HG02642 (cell line): ENCODE measurements around the gene ADAMTSL4.

Experiments used
- ATAC-seq: cut with Tn5 transposase; IDR thresholded peaks from one replicate; pipeline ENCODE4 v1.9.1; 2021; ENCODE audit warnings: mild to moderate bottlenecking; ENCODE audit not compliant: unreplicated experiment, poor library complexity

The ADAMTSL4 gene

DNA sequence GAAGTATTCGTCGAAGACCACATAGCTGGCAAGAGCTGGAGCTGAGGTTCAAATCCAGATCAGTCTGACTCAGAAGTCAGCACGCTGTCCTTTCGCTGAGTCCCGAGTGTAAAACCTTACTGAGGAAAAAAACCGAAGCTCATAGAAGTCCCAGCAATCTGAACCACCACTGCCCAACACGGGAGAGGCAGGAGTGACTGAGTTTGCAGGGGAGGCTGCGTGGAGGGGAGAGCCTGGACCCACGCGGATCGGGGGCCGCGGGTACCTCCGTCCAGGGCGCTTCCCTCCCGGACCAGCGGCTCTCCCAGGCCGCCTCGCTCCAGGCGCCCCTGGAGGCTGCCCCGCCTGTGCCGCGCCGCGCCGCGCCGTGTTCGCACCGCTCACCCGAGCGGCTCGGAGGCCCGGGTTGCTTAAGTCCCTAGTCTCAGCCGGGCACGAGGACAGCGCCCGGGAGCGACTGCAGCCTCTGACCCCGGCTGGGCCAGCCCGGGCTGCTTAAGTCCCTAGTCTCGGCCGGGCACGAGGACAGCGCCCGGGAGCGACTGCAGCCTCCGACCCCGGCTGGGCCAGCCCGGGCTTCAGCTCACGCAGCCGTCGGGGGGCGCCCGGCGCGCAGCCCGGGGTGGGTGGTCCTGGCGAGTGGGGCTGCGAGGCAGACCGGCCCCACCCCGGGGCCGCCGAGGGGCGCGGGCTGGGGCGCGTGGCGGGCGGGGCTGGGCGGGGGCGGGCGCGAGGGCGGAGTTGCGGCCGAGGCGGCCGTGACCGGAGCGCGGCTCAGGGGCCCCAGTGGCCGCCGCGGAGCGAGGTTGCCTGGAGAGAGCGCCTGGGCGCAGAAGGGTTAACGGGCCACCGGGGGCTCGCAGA is at the start of gene ADAMTSL4:
ADAMTSL4 (plus strand) TSS at position 777 of the 864 bp plus-strand sequence. CDS start 2,881 bp downstream, outside the sequence.
- ATAC-seq = peak; percentile 50

DNA sequence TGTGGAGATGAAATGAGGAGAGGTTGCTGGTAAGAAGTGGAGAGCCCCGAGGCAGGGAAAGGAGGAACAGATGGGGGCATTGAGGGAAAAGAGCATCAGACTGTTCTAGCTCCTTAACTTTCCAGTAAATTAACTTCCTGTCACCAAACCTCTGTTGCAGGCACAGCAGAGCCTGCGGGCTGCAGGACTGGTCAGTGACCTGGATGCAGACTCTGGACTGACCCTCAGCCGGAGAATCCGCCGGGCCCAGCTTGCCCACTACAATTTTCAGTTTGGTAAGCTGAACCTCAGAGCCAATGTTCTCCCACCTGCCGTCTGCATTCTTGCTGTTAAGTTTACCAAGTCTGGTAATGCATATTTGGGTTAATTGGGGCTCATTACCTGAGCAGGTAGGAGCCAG is 43.8 kb upstream of the ADAMTSL4 start:
- ATAC-seq = no peak

DNA sequence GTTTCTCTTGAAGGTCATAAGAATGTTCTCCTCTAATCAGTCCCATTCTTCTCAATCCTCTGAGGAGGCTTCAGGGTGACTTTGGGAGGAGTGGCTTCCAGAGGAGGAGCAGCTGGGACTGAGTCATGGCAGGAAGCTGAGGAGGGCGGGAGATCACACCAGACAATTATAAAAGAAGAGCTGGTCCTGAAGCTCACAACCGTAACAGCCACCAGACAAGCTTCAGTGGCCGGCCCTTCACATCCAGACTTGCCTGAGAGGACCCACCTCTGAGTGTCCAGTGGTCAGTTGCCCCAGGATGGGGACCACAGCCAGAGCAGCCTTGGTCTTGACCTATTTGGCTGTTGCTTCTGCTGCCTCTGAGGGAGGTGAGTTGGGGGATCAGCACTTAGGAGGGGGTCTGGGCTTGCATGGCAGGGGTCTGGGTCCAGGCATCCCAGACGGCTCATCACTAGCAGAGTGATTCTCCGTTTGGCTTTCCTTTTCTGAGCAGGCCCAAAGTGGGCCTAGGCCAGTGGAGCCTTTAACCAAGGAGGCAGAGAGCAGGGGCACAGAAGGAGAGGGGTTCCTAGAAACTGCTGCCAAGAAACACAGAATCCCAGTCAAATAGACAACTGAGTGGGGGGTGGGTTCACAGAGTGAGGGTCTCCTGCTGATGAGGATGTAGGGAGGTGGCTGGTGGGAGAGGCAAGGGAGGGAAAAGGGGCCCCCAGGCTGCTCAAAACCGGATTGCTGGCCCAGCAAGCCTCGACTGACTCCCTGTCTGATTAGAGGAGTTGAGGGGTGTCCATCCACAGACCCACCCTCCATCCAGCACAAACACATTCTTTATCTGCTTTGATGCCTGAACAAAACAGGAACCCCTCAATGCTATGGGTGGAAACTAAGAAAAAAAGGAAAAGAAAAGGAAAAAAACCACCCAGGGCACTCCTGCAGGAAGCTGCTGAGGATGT is 41.0 kb upstream of the ADAMTSL4 start, which contains the start of gene ECM1:
ECM1 (plus strand) TSS at position 198 of the 953 bp plus-strand sequence; CDS start at position 299, 101 bp downstream.
- ATAC-seq = no peak

DNA sequence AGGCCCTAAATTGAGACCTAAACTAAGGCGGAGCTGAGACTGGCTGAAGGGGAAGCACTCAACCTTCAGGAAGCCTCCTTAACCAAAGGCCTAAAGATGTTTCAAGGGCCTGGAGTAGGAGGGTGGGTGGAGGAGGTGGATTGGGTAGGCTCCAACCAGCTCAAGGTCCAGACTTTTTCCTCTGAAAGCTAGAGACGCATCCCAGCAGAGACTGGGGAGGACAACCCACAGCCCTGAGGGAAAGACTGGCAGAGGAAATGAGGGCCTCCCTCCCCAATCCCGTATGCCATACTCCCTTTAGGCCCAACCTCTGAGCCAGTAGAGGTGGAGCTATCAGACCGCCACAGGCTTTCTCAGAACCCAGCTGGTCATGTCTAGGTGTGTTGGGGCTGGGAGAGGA is 40.2 kb upstream of the ADAMTSL4 start:
- ATAC-seq = no peak

DNA sequence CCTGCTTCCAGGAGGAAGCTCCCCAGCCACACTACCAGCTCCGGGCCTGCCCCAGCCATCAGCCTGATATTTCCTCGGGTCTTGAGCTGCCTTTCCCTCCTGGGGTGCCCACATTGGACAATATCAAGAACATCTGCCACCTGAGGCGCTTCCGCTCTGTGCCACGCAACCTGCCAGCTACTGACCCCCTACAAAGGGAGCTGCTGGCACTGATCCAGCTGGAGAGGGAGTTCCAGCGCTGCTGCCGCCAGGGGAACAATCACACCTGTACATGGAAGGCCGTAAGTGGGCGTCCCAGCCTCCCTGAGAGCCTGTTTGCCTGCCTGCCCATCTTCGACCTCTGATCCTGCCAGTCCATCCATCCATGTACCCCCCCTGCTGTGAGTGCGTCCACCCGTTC is 37.7 kb upstream of the ADAMTSL4 start:
- ATAC-seq = no peak

DNA sequence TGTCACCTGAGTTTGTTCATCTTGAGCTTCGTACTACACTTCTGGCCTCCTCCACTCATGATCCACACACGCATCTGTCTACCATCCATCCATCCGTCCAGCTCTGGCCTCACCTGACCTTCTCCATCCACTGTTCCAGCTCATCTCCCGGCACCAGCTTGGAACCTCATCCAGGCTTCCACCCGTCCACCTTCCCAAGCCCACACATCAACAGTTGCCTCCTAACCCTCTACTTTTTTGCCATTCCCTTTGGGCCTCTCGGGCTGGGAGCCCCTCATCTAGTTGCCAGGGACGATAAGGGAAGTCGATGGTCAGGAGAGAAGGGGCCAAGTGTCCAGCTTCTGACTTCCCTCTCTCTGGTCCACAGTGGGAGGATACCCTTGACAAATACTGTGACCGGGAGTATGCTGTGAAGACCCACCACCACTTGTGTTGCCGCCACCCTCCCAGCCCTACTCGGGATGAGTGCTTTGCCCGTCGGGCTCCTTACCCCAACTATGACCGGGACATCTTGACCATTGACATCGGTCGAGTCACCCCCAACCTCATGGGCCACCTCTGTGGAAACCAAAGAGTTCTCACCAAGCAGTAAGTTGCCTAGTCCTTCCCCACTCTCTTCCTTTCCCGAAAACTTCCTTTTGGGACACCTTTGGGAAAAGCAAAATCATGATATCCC is 37.1 kb upstream of the ADAMTSL4 start:
- no peak for ATAC-seq

DNA sequence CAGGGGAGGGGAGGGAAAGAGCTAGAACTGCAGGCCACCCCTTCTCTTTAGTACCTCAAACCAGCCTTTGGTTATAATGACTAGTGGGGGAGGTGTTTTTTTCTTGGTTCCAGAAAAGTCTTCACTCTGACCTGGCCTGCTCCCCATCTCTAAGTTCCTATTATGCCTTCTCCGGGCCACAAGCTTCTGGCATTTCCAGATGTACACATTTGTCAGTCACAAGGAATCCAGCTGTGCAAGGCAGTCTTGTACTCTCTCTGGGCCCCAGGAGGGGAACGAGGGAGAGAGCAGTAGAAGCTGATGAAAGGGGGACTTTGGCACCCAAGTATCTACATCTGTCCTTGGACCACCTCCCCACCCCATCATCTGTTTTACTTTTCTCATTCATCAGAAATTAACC is 36.4 kb upstream of the ADAMTSL4 start:
- no peak for ATAC-seq

DNA sequence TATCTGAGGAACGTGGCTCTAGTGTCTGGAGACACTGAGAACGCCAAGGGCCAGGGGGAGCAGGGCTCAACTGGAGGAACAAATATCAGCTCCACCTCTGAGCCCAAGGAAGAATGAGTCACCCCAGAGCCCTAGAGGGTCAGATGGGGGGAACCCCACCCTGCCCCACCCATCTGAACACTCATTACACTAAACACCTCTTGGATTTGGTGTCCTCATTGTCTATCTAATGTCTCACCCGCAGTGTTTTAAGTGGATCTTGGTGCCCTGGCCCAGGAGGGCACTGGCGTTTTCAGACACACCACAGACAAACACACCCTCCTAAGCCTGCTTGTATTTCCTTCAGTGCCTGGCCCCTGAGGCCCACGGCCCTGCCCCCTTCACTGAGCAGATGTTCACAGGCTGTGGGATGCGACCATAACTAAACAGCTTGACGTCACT is 35.8 kb upstream of the ADAMTSL4 start:
- ATAC-seq = no peak

DNA sequence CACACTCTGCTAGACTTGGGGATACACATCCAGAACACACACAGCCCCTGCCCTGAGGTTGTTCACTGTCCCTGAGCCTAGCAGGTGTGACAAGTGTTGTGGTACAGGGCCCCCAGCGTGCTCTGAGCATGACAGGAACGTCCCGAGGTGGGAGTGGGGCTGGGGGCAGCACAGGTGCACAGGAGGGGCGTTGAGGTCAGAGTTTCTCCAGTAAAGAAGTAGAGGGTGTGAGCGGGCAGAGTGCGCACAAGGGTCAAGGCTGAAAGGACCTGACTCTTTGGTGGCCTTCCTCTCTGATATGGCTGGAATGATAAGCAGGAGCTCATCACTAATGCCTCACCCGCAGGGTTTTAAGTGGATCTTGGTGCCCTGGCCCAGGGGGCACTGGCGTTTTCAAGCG is 34.9 kb upstream of the ADAMTSL4 start:
- no peak for ATAC-seq

DNA sequence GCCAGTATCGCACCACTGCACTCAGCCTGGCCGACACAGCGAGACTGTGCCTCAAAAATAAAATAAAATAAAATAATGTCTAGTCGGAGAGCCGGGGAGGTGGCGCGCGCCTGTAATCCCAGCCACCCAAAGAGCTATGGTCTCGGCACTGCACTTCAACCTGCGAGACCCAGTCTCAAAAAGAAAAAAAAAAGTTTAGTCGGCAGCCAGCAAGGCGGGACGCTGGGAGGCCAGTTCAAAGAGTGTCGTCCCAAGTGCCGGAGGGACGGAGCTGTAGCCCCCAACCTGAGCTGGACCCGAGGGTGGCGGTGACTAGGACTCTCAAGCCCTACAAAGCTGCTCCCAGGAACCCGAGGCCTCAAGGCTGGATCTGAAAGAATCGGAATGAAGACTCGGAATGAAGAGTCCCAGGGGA is 34.3 kb upstream of the ADAMTSL4 start:
- ATAC-seq = no peak

DNA sequence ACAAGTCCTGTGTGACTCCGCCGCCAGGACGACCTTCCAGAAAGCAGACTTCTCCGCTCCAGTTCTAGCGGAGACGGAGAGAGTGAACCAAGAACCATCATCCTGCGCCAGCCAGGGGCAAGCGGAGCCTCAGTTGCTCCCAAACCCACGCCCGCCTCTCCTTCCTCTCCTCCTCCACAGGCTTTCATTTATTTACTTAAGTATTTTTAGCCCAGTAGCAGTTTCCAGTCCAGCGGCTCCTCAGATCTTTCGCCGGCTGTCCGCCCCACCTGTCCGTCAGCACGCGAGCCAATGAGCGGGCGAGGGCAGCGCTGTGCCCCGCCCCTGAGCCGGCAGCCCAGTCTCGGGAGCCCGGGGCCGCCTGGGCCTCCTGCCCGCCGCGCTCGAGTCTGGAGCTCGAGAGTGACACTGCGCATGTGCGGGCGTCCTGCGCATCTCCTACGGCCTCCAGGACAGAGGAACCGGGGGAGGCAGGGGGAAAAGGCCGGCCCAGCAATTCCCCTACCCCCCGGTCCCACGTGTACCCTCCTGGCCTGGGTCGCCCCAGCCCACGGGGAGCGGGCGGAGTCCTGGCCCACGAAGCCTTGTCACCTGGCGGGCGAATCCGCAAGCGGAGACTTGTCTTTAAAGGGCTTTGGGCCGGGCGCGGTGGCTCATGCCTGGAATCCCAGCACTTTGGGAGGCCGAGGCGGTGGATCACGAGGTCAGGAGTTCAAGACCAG is 33.7 kb upstream of the ADAMTSL4 start, which contains the start of gene FALEC:
FALEC (plus strand) TSS at position 425 of the 722 bp plus-strand sequence.
- ATAC-seq = peak; percentile 98

DNA sequence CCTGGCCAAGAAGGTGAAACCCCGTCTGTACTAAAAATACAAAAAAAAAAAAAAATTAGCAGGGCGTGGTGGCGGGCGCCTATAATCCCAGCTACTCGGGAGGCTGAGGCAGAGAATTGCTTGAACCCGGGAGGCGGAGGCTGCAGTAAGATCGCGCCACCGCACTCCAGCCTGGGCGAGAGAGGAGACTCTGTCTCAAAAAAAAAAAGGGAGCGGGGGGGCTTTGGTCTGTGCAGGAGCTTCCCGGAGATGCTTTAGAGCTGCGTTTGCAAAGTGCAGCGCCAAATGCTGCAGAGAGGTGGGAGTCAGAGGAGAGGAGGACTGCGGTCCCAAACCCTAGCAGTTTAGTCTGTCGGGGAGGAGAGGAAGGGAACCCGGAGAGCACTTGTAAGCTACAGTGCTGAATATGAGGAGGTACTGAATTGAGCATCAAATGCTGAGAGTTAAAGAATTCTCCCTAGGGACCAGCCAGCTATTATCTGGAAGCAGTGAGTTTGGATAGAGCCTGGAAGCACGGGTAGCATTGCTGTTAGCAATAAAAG is 33.1 kb upstream of the ADAMTSL4 start:
- ATAC-seq = no peak

DNA sequence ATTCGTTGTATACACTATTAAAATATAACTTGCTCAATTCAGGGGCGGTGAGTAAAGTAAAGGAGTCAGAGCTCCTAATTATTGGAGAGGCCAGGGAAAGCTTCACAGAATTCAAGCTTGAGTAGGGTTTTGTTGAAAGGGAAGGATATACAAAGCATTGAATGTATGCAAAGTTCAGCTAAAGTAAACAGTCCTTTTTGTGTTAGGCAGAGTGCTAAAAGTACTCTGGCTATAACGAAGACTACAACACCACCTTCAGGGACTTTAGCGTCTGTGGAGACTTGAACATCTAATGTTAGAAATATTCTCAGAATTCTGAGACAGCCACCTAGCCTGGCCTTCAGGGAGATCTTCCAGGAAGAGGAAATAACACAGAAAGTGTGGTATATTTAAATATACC is 32.6 kb upstream of the ADAMTSL4 start:
- no peak for ATAC-seq

DNA sequence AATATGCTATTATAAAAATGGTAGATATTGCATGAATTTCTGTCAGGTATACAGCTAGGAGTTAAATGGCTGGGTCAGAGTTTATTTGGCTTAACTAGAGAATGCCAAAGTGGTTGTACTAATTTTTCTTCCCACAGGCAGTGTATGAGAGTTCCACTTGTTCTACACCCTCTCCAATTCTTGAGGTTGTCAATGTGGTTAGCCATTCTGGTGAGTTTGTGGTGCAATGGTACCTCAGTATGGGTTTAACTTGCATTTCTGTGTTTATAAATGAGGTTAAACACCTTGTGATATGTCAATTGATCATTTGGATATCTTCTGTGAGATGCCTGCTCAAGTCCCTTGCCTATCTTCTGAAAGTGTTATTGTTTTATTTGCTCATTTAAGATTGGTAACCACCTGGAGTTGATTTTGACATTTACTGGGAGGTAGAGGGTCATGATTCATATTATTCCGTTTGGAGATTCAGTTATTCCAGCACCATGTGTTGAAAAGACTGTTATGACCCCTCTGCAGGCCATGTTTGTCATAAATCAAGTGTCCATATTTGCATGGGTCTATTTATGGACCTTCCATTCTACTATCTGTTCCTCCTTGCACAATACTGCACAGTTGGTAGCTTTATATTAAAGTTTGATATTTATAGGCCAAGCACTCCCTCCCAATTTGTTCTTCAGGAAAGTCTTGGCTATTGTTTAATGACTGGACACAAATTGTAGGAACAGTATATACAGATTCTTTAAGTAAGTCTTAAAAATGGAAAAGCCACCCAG is 27.8 kb upstream of the ADAMTSL4 start:
- no peak for ATAC-seq

DNA sequence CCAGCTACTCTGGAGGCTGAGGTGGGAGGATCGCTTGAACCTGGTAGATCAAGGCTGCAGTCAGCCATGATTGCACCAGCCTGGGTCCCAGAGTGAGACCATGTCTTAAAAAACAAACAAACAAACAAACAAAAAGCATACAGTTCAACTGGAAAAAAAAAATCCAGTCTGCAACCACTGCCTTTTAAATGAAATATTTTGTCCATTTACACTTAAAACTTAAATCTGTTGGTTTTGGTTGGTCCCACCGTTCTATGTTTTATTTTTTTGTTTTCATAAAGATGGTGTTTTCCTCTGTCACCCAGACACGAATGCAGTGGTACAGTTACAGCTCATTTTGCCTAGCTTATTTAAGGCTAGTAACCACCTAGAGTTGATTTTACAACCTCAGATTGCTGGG is 23.9 kb upstream of the ADAMTSL4 start:
- ATAC-seq = no peak

DNA sequence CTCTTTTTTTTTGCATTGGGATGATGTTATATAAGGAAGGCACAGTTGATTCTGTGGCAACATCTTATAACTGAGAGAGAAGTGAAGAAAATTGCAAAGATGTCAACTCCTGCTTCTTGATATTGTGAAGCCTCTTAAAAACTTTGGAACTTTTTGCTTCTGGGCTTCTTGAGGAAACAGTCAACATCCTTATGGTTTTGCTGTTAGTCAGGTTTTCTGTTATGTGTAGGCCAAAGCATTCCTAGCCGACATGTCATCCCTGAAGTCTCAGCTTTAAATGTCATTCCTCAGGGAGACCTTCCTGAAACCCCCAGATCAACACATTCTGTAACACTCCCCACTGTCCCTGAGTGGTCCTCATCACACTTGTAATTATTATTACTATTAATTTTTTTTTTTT is 21.0 kb upstream of the ADAMTSL4 start:
- ATAC-seq = no peak

DNA sequence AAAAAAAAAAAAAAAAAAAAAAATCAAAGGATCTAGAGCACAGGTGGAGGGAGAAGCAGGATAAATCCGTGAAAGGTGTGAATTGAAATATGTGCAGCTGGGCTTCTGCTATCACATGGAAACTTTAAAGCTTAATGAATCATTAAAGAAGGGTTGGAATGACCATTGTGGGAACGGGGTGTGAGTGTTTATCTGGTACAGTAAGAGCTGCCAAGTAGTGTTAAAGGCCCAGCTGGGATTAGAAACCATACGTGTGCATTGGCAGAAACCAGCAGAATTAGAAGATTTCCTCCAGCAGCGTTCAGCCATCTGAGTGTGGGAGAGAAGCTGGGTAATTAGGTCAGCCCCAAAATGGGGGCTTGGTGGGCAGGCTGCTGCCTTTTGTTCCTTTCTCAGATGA is 20.2 kb upstream of the ADAMTSL4 start:
- no peak for ATAC-seq

DNA sequence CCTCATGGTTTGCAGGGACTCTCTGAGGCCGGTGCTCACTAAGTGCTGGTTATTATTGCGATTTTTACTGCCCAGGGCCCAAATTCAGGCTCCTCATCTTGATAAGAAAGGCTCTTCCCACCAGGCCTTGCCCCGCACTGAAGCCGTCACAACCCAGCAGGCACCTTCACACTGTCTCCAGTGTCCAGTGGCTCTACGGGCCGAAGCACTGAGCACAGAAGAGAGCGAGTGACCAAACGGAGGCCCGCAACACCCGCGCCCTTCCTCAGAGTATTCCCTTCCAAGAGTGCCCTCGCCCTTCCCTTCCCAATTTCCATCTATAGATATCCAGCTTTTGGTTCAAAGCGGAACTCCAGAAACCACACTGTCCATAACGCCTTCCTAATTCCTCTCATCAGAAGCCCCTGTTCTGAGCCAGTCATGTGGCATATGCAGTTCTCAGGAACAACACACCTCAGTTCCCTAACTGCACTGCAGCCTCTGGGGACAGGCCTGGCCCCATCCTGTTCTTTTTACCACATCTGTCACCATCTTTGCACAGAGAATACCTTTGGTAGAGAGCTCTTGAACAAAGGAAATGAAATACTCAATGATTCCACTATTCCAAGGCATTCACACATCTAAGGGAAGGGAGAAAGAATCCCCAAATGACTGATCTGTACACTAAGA is 18.6 kb upstream of the ADAMTSL4 start:
- ATAC-seq = no peak
